ENCODE results near the gene NOB1.

GRCh38 chr16:69699915-69700314 lies 54.8 kb downstream of the NOB1 start:
- TF ChIP-seq, protein P1, sequence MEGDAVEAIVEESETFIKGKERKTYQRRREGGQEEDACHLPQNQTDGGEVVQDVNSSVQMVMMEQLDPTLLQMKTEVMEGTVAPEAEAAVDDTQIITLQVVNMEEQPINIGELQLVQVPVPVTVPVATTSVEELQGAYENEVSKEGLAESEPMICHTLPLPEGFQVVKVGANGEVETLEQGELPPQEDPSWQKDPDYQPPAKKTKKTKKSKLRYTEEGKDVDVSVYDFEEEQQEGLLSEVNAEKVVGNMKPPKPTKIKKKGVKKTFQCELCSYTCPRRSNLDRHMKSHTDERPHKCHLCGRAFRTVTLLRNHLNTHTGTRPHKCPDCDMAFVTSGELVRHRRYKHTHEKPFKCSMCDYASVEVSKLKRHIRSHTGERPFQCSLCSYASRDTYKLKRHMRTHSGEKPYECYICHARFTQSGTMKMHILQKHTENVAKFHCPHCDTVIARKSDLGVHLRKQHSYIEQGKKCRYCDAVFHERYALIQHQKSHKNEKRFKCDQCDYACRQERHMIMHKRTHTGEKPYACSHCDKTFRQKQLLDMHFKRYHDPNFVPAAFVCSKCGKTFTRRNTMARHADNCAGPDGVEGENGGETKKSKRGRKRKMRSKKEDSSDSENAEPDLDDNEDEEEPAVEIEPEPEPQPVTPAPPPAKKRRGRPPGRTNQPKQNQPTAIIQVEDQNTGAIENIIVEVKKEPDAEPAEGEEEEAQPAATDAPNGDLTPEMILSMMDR (IDR thresholded peaks at IDR 0.05) = no peak
- no peak for TF ChIP-seq EZH2 (IDR thresholded peaks at IDR 0.05; ENCODE audit: borderline replicate concordance, insufficient read depth, low read depth, low read length, poor library complexity, severe bottlenecking)

Data from B cell (primary cell).